Cardiac atrium fibroblast (primary cell): ENCODE results near the gene TNS1. TPM values are rescaled to one million over a fixed set of nuclear protein-coding genes. Genes with fewer than 3 reads are reported as not detected.

ENCODE experiments used
- total RNA-seq: library from RNA; depleted of rRNA; stranded (reverse); fragments of >200 nt; gene quantifications from 2 replicates; pipeline ENCODE4 v1.2.3, GENCODE V29; 2015

Gene TNS1
- total RNA-seq: 61.2 and 79.7 TPM in 2 replicates

DNA sequence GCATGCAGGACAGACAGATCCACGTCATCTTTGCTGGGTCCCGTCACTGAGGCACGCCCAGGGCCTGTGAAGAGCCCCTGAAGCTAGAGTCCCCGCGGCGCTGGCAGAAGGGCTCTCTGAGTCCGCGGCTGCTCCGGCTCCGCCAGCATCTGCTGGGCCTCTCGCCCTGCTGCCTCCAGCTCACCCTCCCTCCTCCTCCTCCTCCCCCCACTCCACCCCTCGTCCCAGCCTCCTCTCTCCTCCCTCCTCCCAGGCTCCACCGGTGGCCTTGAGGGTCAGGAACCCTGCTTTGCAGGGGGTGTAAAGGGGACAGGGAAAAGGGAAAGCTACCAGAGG is at the start of gene TNS1:
Gene TNS1, minus strand, starts transcription at position 151 of the 336 bp plus-strand sequence. Its CDS starts 123 bp downstream, at position 28.

Other genes starting within 250 kb of the TNS1 start
- gene RUFY4, start 66.3 kb upstream of the TNS1 start, total RNA-seq: not detected in 2 replicates
- not detected in 2 replicates for gene CXCR2, start 123.0 kb upstream of the TNS1 start, total RNA-seq
- gene CXCR1, start 164.0 kb upstream of the TNS1 start, total RNA-seq: not detected in 2 replicates
- gene ARPC2, start 214.2 kb upstream of the TNS1 start, total RNA-seq: 444 and 448 TPM in 2 replicates